GM18505 (cell line): ENCODE results near the gene GRAMD1A.
"Not testable (repeated sequence)": the region's sequence is repeated elsewhere in the genome, so short reads cannot be mapped to it uniquely, and the experiment has no call there.

Source experiments
- ATAC-seq: cut with Tn5 transposase; IDR thresholded peaks from one replicate; pipeline ENCODE4 v1.9.1; 2021; ENCODE audit not compliant: unreplicated experiment
- POLR2A ChIP-seq: IDR thresholded peaks from 4 replicates; pipeline ENCODE4 v1.6.1; 2011; ENCODE audit warnings: borderline replicate concordance; ENCODE audit not compliant: insufficient read depth, insufficient read length; ENCODE audit errors: extremely low read depth

The GRAMD1A gene

GRCh38 chr19:34967551-34967950 lies 32.6 kb upstream of the GRAMD1A start:
- TF ChIP-seq POLR2A: no peak

GRCh38 chr19:34969721-34970120 lies 30.4 kb upstream of the GRAMD1A start:
- ATAC-seq: no peak
- TF ChIP-seq POLR2A: no peak

More at GRCh38 chr19:34967551-34967950, 32.6 kb upstream of the GRAMD1A start:
- no peak for ATAC-seq

DNA sequence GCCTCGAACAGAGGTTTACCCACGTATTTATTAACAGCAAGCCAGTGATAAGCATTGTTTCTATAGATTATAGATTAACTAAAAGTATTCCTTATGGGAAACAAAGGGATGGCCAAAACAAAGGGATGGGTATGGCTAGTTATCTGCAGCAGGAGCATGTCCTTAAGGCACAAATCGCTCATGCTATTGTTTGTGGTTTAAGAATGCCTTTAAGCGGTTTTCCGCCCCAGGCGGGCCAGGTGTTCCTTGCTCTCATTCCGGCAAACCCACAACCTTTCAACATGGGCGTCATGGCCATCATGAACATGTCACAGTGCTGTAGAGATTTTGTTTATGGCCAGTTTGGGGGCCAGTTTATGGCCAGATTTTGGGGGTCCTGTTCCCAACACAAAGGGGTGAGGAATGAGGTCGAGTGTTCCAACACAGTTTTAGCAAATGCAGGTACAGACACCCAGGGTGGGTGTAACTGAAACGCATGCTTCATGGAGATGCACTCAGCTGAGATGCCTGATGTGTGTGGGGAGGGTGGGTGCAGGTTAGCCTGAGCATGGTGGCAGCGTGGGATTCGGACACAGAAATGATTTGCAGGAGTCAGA lies 29.8 kb upstream of the GRAMD1A start:
- ATAC-seq: not testable (repeated sequence)

DNA sequence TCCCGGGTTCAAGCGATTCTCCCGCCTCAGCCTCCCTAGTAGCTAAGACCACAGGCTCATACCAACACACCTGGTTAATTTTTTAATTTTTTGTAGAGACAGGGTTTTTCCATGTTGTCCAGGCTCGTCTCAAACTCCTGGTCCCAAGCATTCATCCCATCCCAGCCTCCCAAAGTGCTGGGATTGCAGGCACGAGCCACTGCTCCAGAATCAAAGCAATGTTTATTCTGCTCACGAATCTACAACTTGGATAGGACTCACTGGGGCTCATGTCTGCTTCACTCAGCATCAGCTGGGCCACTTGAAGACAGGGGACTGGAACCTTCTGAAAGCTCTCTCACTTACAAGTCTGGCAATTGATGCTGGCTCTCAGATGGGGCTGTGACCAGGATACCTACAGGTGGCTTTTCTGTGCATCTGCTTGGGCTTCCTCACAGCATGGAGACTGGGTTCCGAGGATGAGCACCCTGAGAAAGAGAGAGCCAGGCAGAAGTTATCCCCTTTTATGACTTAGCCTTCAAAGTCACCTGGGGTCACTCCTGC lies 27.9 kb upstream of the GRAMD1A start:
- TF ChIP-seq POLR2A: no peak
- ATAC-seq: no peak

GRCh38 chr19:34974646-34975045 lies 25.5 kb upstream of the GRAMD1A start:
- TF ChIP-seq POLR2A: no peak
- ATAC-seq: no peak

- no peak for TF ChIP-seq POLR2A
- no peak for ATAC-seq
These were observed 25.1 kb upstream of the GRAMD1A start for GRCh38 chr19:34975056-34975455.

- TF ChIP-seq POLR2A: no peak
- ATAC-seq: no peak
These were observed 23.5 kb upstream of the GRAMD1A start for GRCh38 chr19:34976611-34977010.

DNA sequence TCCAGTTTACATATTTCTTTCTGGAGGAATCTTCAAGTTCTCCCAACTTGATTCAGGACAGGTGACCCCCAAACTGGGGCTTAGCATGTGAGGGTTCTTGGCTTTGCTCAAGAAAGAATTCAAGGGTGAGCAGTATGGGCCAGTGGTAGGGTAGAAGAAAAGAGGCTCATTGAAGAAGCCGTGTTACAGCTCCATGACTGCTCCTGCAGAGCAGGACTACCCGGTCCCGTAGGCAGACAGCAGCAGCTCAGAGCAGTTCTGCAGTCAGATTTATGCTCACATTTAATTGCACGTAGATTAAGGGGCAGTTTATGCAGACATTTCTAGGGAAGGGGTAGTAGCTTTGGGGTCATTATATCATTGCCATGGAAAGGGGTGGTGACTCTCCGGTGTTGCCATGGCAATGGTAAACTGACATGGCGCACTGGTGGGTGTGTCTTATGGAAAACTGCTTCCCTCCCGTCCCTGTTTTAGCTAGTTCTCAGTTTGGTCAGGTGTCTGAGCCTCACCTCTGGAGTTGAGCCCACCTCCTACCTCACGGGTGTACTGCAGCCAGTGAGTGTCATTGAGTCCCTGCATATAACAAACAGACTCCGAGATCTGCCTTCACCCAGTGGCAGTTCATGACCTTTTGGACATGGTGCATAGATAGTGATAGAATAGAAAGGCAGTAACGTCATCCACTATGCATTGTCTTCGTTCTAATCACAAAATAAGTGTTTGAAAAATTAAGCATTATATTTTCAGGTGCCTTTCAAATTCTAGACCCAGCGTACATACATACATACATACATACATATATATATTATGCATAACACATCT lies 20.1 kb upstream of the GRAMD1A start:
- no peak for TF ChIP-seq POLR2A
- ATAC-seq: no peak

DNA sequence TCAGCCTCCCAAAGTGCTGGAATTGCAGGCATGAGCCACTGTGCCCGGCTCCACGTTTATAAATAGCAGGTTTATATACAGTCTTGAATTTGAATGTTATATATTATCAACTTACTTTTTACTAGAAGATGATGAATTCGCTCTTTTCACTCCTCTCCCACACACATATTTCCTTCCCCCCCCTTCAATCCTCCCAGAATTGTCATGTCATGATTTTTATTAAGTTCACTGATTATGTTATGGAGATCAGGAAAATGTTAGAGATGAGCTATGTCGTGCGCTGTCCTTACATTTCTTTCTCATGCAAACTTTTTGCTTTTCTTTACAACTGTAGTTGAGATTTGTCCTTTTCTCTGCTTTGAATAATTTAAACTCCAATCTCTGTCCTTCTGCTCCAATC lies 17.8 kb upstream of the GRAMD1A start:
- no peak for ATAC-seq
- no peak for TF ChIP-seq POLR2A

DNA sequence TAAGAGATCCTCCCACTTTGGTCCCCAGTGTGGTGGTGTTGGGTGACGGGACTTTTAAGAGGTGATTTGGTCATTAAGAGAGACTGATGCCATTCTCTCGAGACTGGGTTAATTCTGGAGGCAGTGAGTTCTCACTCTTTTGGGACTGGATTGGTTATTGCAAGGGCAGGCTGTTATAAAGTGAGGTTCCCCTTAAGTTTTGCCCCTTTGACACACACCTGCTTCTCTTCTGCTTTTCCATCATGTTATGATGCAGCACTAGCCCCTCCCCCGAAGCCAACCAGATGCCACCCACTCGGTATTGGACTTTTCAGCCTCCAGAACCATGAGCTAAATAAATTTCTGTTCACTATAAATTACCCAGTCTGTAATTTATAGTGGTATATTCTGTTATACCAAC lies 16.3 kb upstream of the GRAMD1A start:
- ATAC-seq: no peak
- no peak for TF ChIP-seq POLR2A

GRCh38 chr19:34984287-34984686 lies 15.8 kb upstream of the GRAMD1A start:
- no peak for TF ChIP-seq POLR2A
- ATAC-seq: no peak

GRCh38 chr19:34985249-34986022 lies 14.7 kb upstream of the GRAMD1A start:
- no peak for TF ChIP-seq POLR2A

DNA sequence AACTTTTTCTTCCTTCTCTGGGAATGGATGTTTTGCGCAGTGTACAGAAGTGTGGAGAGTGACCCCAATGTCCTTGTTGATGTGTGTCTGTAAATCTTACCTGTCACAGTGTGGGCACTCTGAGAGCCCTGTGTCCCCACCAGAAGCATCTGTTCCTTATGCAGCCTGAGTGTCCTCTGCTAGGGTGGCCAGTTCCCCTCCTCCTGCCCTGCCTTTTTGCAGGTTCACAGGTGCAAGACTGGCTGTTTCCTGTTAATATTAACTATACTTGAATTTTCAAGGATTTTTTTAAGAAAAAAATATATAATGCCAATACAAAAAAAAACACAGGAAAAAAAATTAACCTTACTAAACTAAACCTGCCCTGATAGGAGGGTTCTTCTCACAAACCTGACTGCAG lies 12.0 kb upstream of the GRAMD1A start:
- TF ChIP-seq POLR2A: no peak
- no peak for ATAC-seq

More at GRCh38 chr19:34985249-34986022, 14.7 kb upstream of the GRAMD1A start:
- ATAC-seq: no peak

- ATAC-seq: no peak
- no peak for TF ChIP-seq POLR2A
These were observed 10.8 kb upstream of the GRAMD1A start for GRCh38 chr19:34989298-34989697.

GRCh38 chr19:34990578-34991192 lies 9.4 kb upstream of the GRAMD1A start:
- ATAC-seq: no peak
- no peak for TF ChIP-seq POLR2A
